HEK293T (cell line): ENCODE data around the gene GIGYF1.

Experiments
- CTCF ChIA-PET: fragments of 350-600 bp; formaldehyde crosslinking; extraction: SDS; loops from one replicate; lab custom pipeline; 2021; ENCODE audit warnings: antibody characterized with exemption, inconsistent platforms; lab: Yijun Ruan, JAX
- POLR2A ChIA-PET: fragments of 350-600 bp; formaldehyde crosslinking; extraction: SDS; loops from one replicate; lab custom pipeline; 2020; ENCODE audit warnings: antibody characterized with exemption, inconsistent platforms; lab: Yijun Ruan, JAX
- DNase-seq: peaks from one replicate; pipeline ENCODE4 v3.0.0; 2012; ENCODE audit warnings: mixed read lengths; ENCODE audit errors: extremely low spot score
- ARNT ChIP-seq: fragments of 450-650 bp; IDR thresholded peaks from 2 replicates; pipeline ENCODE4 v1.6.1; 2017; ENCODE audit warnings: mild to moderate bottlenecking
- BHLHE40 ChIP-seq: fragments of 450-650 bp; IDR thresholded peaks from 2 replicates; pipeline ENCODE4 v1.6.1; 2016; ENCODE audit warnings: mild to moderate bottlenecking, moderate library complexity, borderline replicate concordance
- CTBP1 ChIP-seq: fragments of 450-650 bp; IDR thresholded peaks from 2 replicates; pipeline ENCODE4 v1.6.1; 2016; ENCODE audit warnings: borderline replicate concordance
- ELF4 ChIP-seq: fragments of 450-650 bp; IDR thresholded peaks from 2 replicates; pipeline ENCODE4 v1.6.1; 2017; ENCODE audit warnings: antibody characterized with exemption
- FOXA1 ChIP-seq: fragments of 450-650 bp; IDR thresholded peaks from 2 replicates; pipeline ENCODE4 v1.6.1; 2016; ENCODE audit warnings: mild to moderate bottlenecking
- FOXK2 ChIP-seq: fragments of 450-650 bp; IDR thresholded peaks from 2 replicates; pipeline ENCODE4 v1.6.1; 2016; ENCODE audit warnings: mild to moderate bottlenecking
- FOXM1 ChIP-seq: fragments of 450-650 bp; IDR thresholded peaks from 2 replicates; pipeline ENCODE4 v1.6.1; 2017; ENCODE audit warnings: mild to moderate bottlenecking, borderline replicate concordance
- HDGF ChIP-seq: fragments of 450-650 bp; IDR thresholded peaks from 2 replicates; pipeline ENCODE4 v1.6.1; 2017; ENCODE audit warnings: antibody characterized with exemption, borderline replicate concordance
- L3MBTL2 ChIP-seq: fragments of 450-650 bp; conservative IDR thresholded peaks from 2 replicates; pipeline ENCODE4 v1.6.1; 2016; ENCODE audit warnings: mild to moderate bottlenecking
- LEF1 ChIP-seq: fragments of 450-650 bp; IDR thresholded peaks from 2 replicates; pipeline ENCODE4 v1.6.1; 2017; ENCODE audit warnings: mild to moderate bottlenecking, borderline replicate concordance
- NFRKB ChIP-seq: fragments of 450-650 bp; IDR thresholded peaks from 2 replicates; pipeline ENCODE4 v1.6.1; 2016; ENCODE audit warnings: mild to moderate bottlenecking, moderate library complexity
- SP1 ChIP-seq: fragments of 450-650 bp; IDR thresholded peaks from 2 replicates; pipeline ENCODE4 v1.6.1; 2017
- SUZ12 ChIP-seq: fragments of 450-650 bp; IDR thresholded peaks from 2 replicates; pipeline ENCODE4 v1.6.1; 2016; ENCODE audit warnings: mild to moderate bottlenecking
- TARDBP ChIP-seq: fragments of 450-650 bp; IDR thresholded peaks from 2 replicates; pipeline ENCODE4 v1.6.1; 2016
- ZNF384 ChIP-seq: fragments of 450-650 bp; IDR thresholded peaks from 2 replicates; pipeline ENCODE4 v1.6.1; 2016
- TF ChIP-seq, protein P1 (sequence below): fragments of 450-650 bp; IDR thresholded peaks from 2 replicates; pipeline ENCODE4 v1.6.1; 2016

GIGYF1 gene

DNA sequence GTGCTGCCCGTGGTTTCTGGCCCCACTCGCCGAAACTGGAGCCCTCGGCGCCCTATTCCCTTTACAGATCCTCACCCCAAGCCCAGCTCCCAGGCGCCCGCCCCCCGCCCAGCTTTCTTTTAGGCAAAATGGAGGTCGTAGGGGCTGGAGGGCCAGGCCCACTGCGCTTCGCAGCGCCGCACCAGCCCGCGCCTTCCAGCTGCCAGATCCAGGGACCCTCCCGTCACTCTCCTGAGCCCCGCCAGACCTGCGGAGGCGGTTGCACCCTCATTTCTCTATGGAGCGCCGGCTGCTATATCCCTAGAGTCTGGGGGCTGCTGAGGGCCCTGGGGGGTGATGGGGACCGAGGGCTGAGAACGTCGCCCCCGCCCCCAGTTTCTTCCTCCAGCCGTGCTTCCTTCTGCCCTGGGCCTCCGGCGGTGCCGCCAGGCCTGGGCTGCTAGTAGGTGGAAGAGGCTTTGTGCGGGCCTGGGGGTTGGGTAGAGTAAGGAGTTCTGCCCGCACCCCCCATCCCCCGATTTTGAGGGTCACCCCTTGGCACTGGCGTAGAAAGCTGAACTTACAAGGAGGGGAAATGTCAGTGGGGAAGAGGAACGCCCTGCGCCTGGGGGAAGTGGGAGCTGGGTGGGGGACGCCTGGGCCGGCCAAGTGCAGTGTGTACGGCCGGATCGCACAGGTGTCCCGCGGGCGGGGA is 19.5 kb downstream of the GIGYF1 start:
- ChIA-PET CTCF (no interaction called here), POLR2A (interaction anchor here (0.9 to 1.5 kb wide), 3 partner anchors 9 to 178 kb away, joined by 3 to 4 read pairs (median 4); partner anchors contain the start of genes FBXO24, LRCH4 and SLC12A9)
- no peak for DNase-seq
- TF ChIP-seq FOXM1 (no peak), L3MBTL2 (peak; percentile 28; the same call in 1 of the 2 replicates)

DNA sequence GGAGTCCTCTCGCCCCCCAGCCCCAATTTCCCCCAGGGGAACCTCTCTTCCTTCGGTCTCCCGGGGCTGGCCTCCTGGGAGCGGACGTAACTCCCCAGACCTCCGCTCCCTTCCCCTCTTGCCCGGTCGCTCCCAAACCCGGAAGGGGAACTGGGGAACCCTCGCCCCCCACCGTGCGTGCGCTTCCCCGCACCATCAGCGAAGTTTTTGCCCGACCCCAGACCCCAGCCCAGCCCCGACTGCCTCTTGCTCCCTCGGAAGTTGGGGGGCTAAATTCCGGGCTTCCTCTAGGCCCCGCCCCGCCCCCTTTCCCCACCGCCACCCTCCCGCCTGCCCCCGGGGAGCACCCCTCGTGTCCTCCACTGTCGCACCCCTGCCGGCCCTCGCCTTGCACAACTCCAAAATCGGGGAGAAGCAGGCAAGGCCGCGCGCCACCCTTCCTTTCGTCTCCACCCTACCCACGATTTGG is 20.1 kb downstream of the GIGYF1 start:
- TF ChIP-seq SP1 (no peak), L3MBTL2 (no peak), HDGF (no peak), TARDBP (no peak), ARNT (no peak), LEF1 (no peak), FOXK2 (no peak), FOXM1 (no peak), FOXA1 (no peak), ELF4 (no peak), BHLHE40 (no peak), NFRKB (no peak), SUZ12 (no peak), CTBP1 (no peak), ZNF384 (no peak)
- TF ChIP-seq, protein P1, sequence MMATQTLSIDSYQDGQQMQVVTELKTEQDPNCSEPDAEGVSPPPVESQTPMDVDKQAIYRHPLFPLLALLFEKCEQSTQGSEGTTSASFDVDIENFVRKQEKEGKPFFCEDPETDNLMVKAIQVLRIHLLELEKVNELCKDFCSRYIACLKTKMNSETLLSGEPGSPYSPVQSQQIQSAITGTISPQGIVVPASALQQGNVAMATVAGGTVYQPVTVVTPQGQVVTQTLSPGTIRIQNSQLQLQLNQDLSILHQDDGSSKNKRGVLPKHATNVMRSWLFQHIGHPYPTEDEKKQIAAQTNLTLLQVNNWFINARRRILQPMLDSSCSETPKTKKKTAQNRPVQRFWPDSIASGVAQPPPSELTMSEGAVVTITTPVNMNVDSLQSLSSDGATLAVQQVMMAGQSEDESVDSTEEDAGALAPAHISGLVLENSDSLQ: no peak
- ChIA-PET POLR2A (interaction anchor here (0.9 to 1.5 kb wide), 3 partner anchors 9 to 179 kb away, joined by 3 to 4 read pairs (median 4); partner anchors contain the start of genes FBXO24, LRCH4 and SLC12A9), CTCF (no interaction called here)
- DNase-seq: no peak

DNA sequence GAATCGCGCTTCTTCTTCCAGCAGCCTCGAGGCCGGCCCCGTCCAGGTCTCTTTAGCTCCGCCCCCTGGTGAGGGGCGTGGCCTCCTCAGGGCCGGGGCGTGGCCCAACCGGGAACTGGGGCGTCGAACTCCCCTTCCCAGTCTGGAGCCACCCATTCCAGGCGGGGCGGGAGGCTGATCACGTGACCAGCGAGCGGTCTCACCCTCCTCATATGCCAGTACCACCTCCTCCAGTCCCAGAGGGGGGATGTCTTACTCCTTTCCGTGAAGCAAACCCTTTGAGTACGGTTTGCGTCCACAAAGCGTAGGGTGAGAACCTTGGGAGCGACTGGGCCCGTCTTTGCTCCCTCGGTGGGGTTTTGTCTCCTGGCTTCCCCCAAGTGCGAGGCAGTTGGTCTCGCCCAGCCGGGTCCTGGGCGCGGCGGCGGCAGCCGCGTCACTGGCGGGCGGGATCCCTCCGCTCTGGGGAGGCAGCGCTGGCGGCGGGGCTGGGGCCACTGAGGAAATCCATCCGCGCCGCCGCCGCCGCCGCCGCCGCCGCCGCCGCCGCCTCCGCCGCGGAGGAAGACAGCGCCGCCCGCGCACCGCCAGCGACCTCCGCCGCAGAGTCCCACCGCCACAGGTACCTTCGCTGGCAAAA is 20.6 kb downstream of the GIGYF1 start, which contains the start of gene GNB2:
Gene GNB2, plus strand, starts transcription at position 439 of the 640 bp plus-strand sequence. CDS start 2,526 bp downstream, outside the sequence.
- TF ChIP-seq CTBP1 (peak; percentile 33; the same call in 1 of the 2 replicates), ARNT (peak; percentile 60; the same call in 1 of the 2 replicates), SUZ12 (no peak), HDGF (peak; percentile 89; the same call in 1 of the 2 replicates), BHLHE40 (peak; percentile 88), ZNF384 (no peak), FOXM1 (peak; percentile 52; the same call in 1 of the 2 replicates), SP1 (0 out of 2 replicates have a peak, but pooled peaks have one; percentile 38), L3MBTL2 (peak; percentile 62), FOXK2 (no peak)
- TF ChIP-seq, protein P1: no peak
- POLR2A ChIA-PET: interaction anchor here (0.6 to 1.3 kb wide), 9 partner anchors 9 to 153 kb away, joined by 3 to 4 read pairs (median 3); partner anchors contain the start of genes FBXO24, LRCH4, MOSPD3 and POP7
- peak; percentile 98 for DNase-seq
- CTCF ChIA-PET: interaction anchor here (0.5 to 0.6 kb wide), 2 partner anchors 30 to 191 kb away, joined by 3 read pairs; no protein-coding TSS in a partner anchor

DNA sequence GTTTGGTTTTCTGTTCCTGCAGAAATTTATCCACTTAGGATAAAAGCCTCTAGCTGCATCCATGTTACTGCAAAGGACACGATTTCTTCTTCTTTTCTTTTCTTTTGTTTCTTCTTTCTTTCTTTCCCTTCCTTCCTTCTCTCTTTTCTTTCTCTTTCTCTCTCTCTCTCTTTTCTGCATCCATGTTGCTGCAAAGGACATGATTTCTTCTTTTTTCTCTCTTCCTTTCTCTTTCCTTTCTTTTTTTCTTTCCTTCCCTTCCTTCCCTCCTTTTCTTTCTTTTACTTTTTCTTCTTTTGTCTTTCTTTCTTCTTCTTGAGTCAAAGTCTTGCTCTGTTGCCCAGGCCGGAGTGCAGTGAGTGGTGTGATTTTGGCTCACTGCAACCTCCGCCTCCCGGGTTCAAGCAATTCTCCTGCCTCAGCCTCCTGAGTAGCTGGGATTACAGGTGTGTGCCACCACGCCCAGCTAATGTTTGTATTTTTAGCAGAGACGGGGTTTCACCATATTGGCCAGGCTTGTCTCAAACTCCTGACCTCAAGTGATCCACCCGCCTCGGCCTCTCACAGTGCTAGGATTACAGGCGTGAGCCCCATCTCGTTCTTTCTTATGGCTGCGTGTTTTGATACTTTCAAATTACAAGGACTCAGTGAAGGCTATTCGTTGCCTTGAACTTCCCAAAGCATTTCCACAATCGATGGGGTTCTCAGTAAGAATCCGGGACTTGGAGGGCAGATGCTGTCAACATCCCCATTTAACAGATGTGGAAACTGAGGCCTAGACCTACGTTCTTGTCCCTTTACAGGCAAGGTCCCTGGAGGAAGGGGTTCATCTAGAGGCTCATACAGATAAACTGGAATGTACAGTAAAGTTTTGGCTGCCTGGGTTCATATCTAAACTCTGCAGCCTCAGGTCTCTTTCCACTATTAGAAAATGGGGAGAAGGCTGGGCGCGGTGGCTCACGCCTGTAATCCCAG is 22.4 kb downstream of the GIGYF1 start:
- POLR2A ChIA-PET: interaction anchor here (0.8 kb wide), 1 partner anchor 59 kb away, joined by 3 read pairs; the partner anchor contains the start of gene MOSPD3

More for the DNA sequence above, 22.4 kb downstream of the GIGYF1 start:
- no peak for TF ChIP-seq SP1
- no peak for TF ChIP-seq TARDBP
- no peak for TF ChIP-seq ELF4
- no peak for TF ChIP-seq SUZ12
- no peak for TF ChIP-seq BHLHE40
- TF ChIP-seq ZNF384: no peak
- TF ChIP-seq FOXK2: no peak
- no peak for TF ChIP-seq NFRKB
- TF ChIP-seq FOXA1: no peak
- no peak for TF ChIP-seq CTBP1
- TF ChIP-seq, protein P1: no peak
- no peak for TF ChIP-seq FOXM1
- no peak for TF ChIP-seq LEF1
- no peak for TF ChIP-seq HDGF
- no peak for TF ChIP-seq L3MBTL2
- TF ChIP-seq ARNT: no peak
- DNase-seq: no peak
- CTCF ChIA-PET: no interaction called here
